GM12878 (cell line): Measurements from ENCODE around the gene HSPB6. TPM values are rescaled to one million over a fixed set of nuclear protein-coding genes. Genes with fewer than 3 reads are reported as not detected.

ENCODE experiments used
- ATAC-seq: fragments of 200-7000 bp; cut with Tn5 transposase; 3 replicates; pipeline ENCODE4 v1.9.1; 2020; ENCODE audit warnings: mild to moderate bottlenecking, moderate library complexity
- BruUV-seq: library from RNA; stranded (reverse); fragments of 400-500 nt; replicated peaks from 2 replicates; lab custom pipeline; 2021; lab: Mats Ljungman, UMichigan
- CTCF ChIA-PET: fragments of 300-600 bp; sonication (Branson Sonifier 250); formaldehyde crosslinking; extraction: SDS; loops from one replicate; lab custom pipeline; 2021; ENCODE audit warnings: inconsistent platforms; lab: Yijun Ruan, JAX
- POLR2A ChIA-PET: fragments of 350-600 bp; formaldehyde crosslinking; extraction: SDS; loops from one replicate; lab custom pipeline; 2021; ENCODE audit warnings: inconsistent platforms; lab: Charles Lee
- RAD21 ChIA-PET: fragments of 300-600 bp; sonication (Branson Sonifier 250); formaldehyde crosslinking; loops from one replicate; lab custom pipeline; 2023; ENCODE audit warnings: antibody characterized with exemption; ENCODE audit not compliant: unreplicated experiment; lab: Charles Lee
- SMC1A ChIA-PET: fragments of 300-600 bp; sonication (Branson Sonifier 250); formaldehyde crosslinking; loops from one replicate; lab custom pipeline; 2023; ENCODE audit not compliant: unreplicated experiment, uncharacterized antibody; lab: Charles Lee
- DNase-seq: peaks from one replicate; pipeline ENCODE4 v3.0.0-alpha.2; 2011; ENCODE audit warnings: low read depth, low spot score
- FAIRE-seq: peaks from 3 replicates; lab custom pipeline; 2011; peaks lifted over from hg19 to GRCh38; lab: Jason Lieb, UNC
- H2AFZ ChIP-seq: 2 replicates; pipeline ENCODE4 v1.6.0; 2011; ENCODE audit warnings: low read depth, low read length, control low read depth; ENCODE audit not compliant: control insufficient read depth
- H3K27ac ChIP-seq: 2 replicates; pipeline ENCODE4 v1.5.1; 2011; ENCODE audit warnings: control low read depth; ENCODE audit not compliant: control insufficient read depth, insufficient read depth
- H3K27me3 ChIP-seq, 2 experiments: replicated peaks in 1 of 2; 2 replicates each; pipeline versions ENCODE4 v1.6.0 to v1.6.1; 2011; ENCODE audit warnings: low read length in 1 of 2; ENCODE audit not compliant: control insufficient read depth in 2 of 2, insufficient read depth in 2 of 2
- H3K36me3 ChIP-seq, 2 experiments: 2 replicates each; pipeline ENCODE4 v1.5.1; 2011; ENCODE audit warnings: low read length in 1 of 2; ENCODE audit not compliant: control insufficient read depth in 2 of 2, insufficient read depth in 2 of 2
- H3K4me1 ChIP-seq: 2 replicates; pipeline ENCODE4 v1.6.1; 2011; ENCODE audit warnings: mild to moderate bottlenecking, low read length, moderate library complexity, mixed read lengths; ENCODE audit not compliant: control insufficient read depth, insufficient read depth
- H3K4me2 ChIP-seq: 2 replicates; pipeline ENCODE4 v1.6.0; 2011; ENCODE audit warnings: control low read depth; ENCODE audit not compliant: control insufficient read depth, insufficient read depth
- H3K4me3 ChIP-seq: fragments of 200-600 bp; sonication (generic); 2 replicates; pipeline ENCODE4 v1.5.1; 2016
- H3K79me2 ChIP-seq: 2 replicates; pipeline ENCODE4 v1.6.0; 2011; ENCODE audit warnings: low read length; ENCODE audit not compliant: control insufficient read depth, insufficient read depth
- H3K9ac ChIP-seq: 2 replicates; pipeline ENCODE4 v1.8.0; 2011; ENCODE audit warnings: low read length, control low read depth, mixed read lengths; ENCODE audit not compliant: control insufficient read depth, insufficient read depth
- H3K9me3 ChIP-seq: replicated peaks from 3 replicates; pipeline ENCODE4 v1.5.1; 2011; ENCODE audit warnings: mild to moderate bottlenecking, low read length; ENCODE audit not compliant: control insufficient read depth, insufficient read depth
- H4K20me1 ChIP-seq: 2 replicates; pipeline ENCODE4 v1.6.0; 2011; ENCODE audit not compliant: control insufficient read depth, insufficient read depth
- ATF3 ChIP-seq: IDR thresholded peaks from 2 replicates; pipeline ENCODE4 v1.6.1; 2011; ENCODE audit warnings: low read depth, mild to moderate bottlenecking, low read length, moderate library complexity, borderline replicate concordance; ENCODE audit errors: extremely low read depth
- CEBPZ ChIP-seq: fragments of 150-350 bp; IDR thresholded peaks from 2 replicates; pipeline ENCODE4 v1.6.1; 2016; ENCODE audit warnings: low read depth, low read length
- EED ChIP-seq: sonication (generic); IDR thresholded peaks from 2 replicates; pipeline ENCODE4 v1.6.1; 2016; ENCODE audit warnings: antibody characterized with exemption, low read depth
- EGR1 ChIP-seq, 2 experiments: IDR thresholded peaks; 1 replicate in 1 of 2; 2 replicates in 1 of 2; pipeline ENCODE4 v1.6.1; 2011 to 2012; ENCODE audit warnings: low read depth in 2 of 2, low read length in 2 of 2, borderline replicate concordance in 1 of 2, mild to moderate bottlenecking in 1 of 2, moderate library complexity in 1 of 2
- HSF1 ChIP-seq: fragments of 150-350 bp; IDR thresholded peaks from 2 replicates; pipeline ENCODE4 v1.6.1; 2014; ENCODE audit warnings: mild to moderate bottlenecking, low read depth, low read length
- IRF3 ChIP-seq: fragments of 450-650 bp; IDR thresholded peaks from 2 replicates; pipeline ENCODE4 v1.6.1; 2014; ENCODE audit warnings: mild to moderate bottlenecking
- KAT2A ChIP-seq: conservative IDR thresholded peaks from 2 replicates; pipeline ENCODE4 v1.6.1; 2011; ENCODE audit warnings: low read depth, low read length; ENCODE audit not compliant: control insufficient read depth
- KLF5 ChIP-seq: fragments of 450-650 bp; IDR thresholded peaks from 2 replicates; pipeline ENCODE4 v1.6.1; 2014; ENCODE audit warnings: mild to moderate bottlenecking; ENCODE audit not compliant: partially characterized antibody
- PKNOX1 ChIP-seq: fragments of 450-650 bp; IDR thresholded peaks from 2 replicates; pipeline ENCODE4 v1.6.1; 2016; ENCODE audit warnings: mild to moderate bottlenecking
- RAD51 ChIP-seq: fragments of 450-650 bp; IDR thresholded peaks from 2 replicates; pipeline ENCODE4 v1.6.1; 2016; ENCODE audit warnings: moderate library complexity, mild to moderate bottlenecking, inconsistent platforms
- RBBP5 ChIP-seq: fragments of 200-600 bp; sonication (generic); conservative IDR thresholded peaks from 2 replicates; pipeline ENCODE4 v1.6.1; 2016
- WGBS: methylation state at CpG from one replicate; pipeline ENCODE4 v1.1.6; 2016; ENCODE audit warnings: low lambda C conversion rate; ENCODE audit not compliant: insufficient replicate concordance, insufficient coverage; ENCODE audit errors: missing lambda C conversion rate; 5-methylcytosine and 5-hydroxymethylcytosine counted together
- in situ Hi-C: fragments of 300-500 bp; cut with MboI; formaldehyde crosslinking; loops from 9 replicates; pipeline ENCODE4 v1.14.3; 2018; ENCODE audit warnings: mixed read lengths
- intact Hi-C: fragments of 100-400 bp; cut with micrococcal nuclease; formaldehyde crosslinking; loops from one replicate; pipeline ENCODE4 v1.14.2; 2022; ENCODE audit not compliant: unreplicated experiment
- polyA plus RNA-seq, 11 experiments: library from polyadenylated mRNA; depleted of rRNA in 4 of 11; unstranded in 6 of 11; stranded (reverse) in 5 of 11; fragments of >200 nt; fragmentation: Nextera tagmentation in 4 of 11; fragmentation: Illumina TruSeq in 1 of 11; extraction: Ambion mirVana in 4 of 11; extraction: Trizol in 1 of 11; gene quantifications; 1 replicate in 1 of 11; 2 replicates in 10 of 11; pipeline versions ENCODE4 v1.2.1 to v1.2.3, GENCODE V29; 2011 to 2016; ENCODE audit warnings: inconsistent platforms in 2 of 11, missing spikeins in 2 of 11, low read depth in 1 of 11
- total RNA-seq, 4 experiments: library from RNA; depleted of rRNA in 3 of 4; stranded (reverse); fragments of >200 nt in 3 of 4; fragmentation: Illumina TruSeq in 1 of 4; extraction: Trizol in 1 of 4; gene quantifications; 2 replicates each; pipeline versions ENCODE4 v1.2.1 to v1.2.3, GENCODE V29; 2013 to 2021

HSPB6 gene
- total and polyA plus RNA-seq, 10 of the 15 experiments (the other 5 are each of a cell fraction or from before 2014, with no cell fraction given) = 0.09 to 1.6 (median 0.36) TPM; not detected in 4

- Histone ChIP-seq H3K9ac (no peak overlapping the region), H3K79me2 (no peaks in the 10 kb centered on the region), H3K36me3 (no peaks in the 10 kb centered on the region; a peak in 1 of 4 replicates), H2AFZ (no peak overlapping the region), H3K4me3 (no peak overlapping the region), H3K9me3 (no peaks in the 10 kb centered on the region), H3K27ac (no peak overlapping the region), H3K4me2 (no peak overlapping the region), H3K27me3 (no peaks in the 10 kb centered on the region), H4K20me1 (no peaks in the 10 kb centered on the region), H3K4me1 (no peaks in the 10 kb centered on the region)
- ChIA-PET CTCF (interaction anchor here (1.5 kb wide), 1 partner anchor 79 kb away, joined by 7 read pairs; no protein-coding TSS in a partner anchor), POLR2A (interaction anchor here (0.6 to 1.9 kb wide), 2 partner anchors 11 to 33 kb away, joined by 3 to 4 read pairs; no protein-coding TSS in a partner anchor), SMC1A (interaction anchor here (0.6 to 1.3 kb wide), 4 partner anchors 59 to 217 kb away, joined by 3 to 4 read pairs (median 4); no protein-coding TSS in a partner anchor), RAD21 (interaction anchor here (0.8 kb wide), 1 partner anchor 110 kb away, joined by 4 read pairs; no protein-coding TSS in a partner anchor)
- in situ Hi-C loops (no loop called here), intact Hi-C loops (no loop called here)
- FAIRE-seq = no peak
- TF ChIP-seq PKNOX1 = no peak
- no peak for TF ChIP-seq HSF1
- TF ChIP-seq IRF3 = no peak
- no peak for TF ChIP-seq EED
- TF ChIP-seq RAD51 = no peak
- no peak for TF ChIP-seq KAT2A
- no peak for TF ChIP-seq KLF5
- TF ChIP-seq CEBPZ = no peak
- TF ChIP-seq ATF3 = no peak
- TF ChIP-seq EGR1 (IDR thresholded peaks at IDR 0.05; ENCODE audit: borderline replicate concordance in 1 of 2, low read depth in 2 of 2, low read length in 2 of 2) = no peak
- no peak for TF ChIP-seq RBBP5
- WGBS = 50% methylated on average over 9 of the region's 9 CpGs
- no peak for DNase-seq
- BruUV-seq = no TSS peak
- ATAC-seq = no peak
Observed at GRCh38 chr19:35773020-35773806, 16.4 kb upstream of the HSPB6 start.
